Parathyroid adenoma (tissue), 2 donors: Measurements from ENCODE around the gene SDR42E1.

Source experiments
- H2AFZ ChIP-seq: fragments of 300-600 bp; sonication (generic); one replicate; pipeline ENCODE4 v1.7.0; 2017; ENCODE audit warnings: antibody characterized with exemption, mild to moderate bottlenecking
- H3K27ac ChIP-seq: fragments of 300-600 bp; sonication (generic); one replicate; pipeline ENCODE4 v1.7.0; 2017
- H3K27me3 ChIP-seq: fragments of 300-600 bp; sonication (generic); one replicate; pipeline ENCODE4 v1.7.0; 2017; ENCODE audit warnings: low read length; ENCODE audit not compliant: control insufficient read depth, insufficient read depth
- H3K36me3 ChIP-seq: fragments of 300-600 bp; sonication (generic); one replicate; pipeline ENCODE4 v1.7.0; 2017; ENCODE audit warnings: low read length; ENCODE audit not compliant: control insufficient read depth, insufficient read depth
- H3K4me1 ChIP-seq: fragments of 300-600 bp; sonication (generic); one replicate; pipeline ENCODE4 v1.7.0; 2017; ENCODE audit warnings: control low read depth
- H3K4me2 ChIP-seq: fragments of 300-600 bp; sonication (generic); one replicate; pipeline ENCODE4 v1.7.0; 2017; ENCODE audit warnings: low read length
- H3K4me3 ChIP-seq: fragments of 300-600 bp; sonication (generic); one replicate; pipeline ENCODE4 v1.7.0; 2017; ENCODE audit warnings: low read depth, low read length
- H3K79me2 ChIP-seq: fragments of 300-600 bp; sonication (generic); one replicate; pipeline ENCODE4 v1.7.0; 2017; ENCODE audit warnings: control low read depth
- H3K9ac ChIP-seq: fragments of 300-600 bp; sonication (generic); one replicate; pipeline ENCODE4 v1.7.0; 2017; ENCODE audit warnings: mild to moderate bottlenecking
- H3K9me3 ChIP-seq: fragments of 300-600 bp; sonication (generic); one replicate; pipeline ENCODE4 v1.7.0; 2017; ENCODE audit warnings: low read length; ENCODE audit not compliant: control insufficient read depth
- CTCF ChIP-seq: fragments of 300-600 bp; sonication (generic); IDR thresholded peaks from one replicate; pipeline ENCODE4 v1.7.0; 2017; ENCODE audit warnings: antibody characterized with exemption, mild to moderate bottlenecking
- donor health status: primary hyperparathyroidism.

SDR42E1 gene

DNA sequence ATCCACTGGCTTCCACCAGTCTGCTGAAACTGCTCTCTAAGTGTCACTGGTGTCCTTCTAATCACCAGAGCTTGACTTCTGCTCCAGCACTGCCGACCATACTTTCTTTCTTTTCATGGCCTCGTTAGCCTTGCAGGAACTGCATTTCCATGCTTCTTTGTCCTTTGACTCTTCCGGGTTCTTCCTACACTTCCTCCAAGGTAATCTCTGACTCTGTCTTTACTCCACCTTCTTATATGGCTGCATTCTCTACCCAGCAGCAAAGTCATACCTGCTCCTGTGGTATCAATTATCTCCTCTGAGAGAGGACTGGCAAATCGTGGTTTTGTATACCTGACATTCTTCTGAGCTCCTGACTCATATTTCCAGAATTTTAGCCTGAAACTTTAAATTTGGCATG, 30.3 kb upstream of the SDR42E1 start:
- no peaks in the 10 kb centered on the region for H3K4me1 ChIP-seq
- no peak overlapping the region for H2AFZ ChIP-seq
- no peaks in the 10 kb centered on the region for H3K36me3 ChIP-seq
- H3K9ac ChIP-seq = no peak overlapping the region
- TF ChIP-seq CTCF = no peak
- no peak overlapping the region for H3K4me3 ChIP-seq
- H3K4me2 ChIP-seq = no peak overlapping the region
- H3K27me3 ChIP-seq = no peaks in the 10 kb centered on the region
- H3K27ac ChIP-seq = no peak overlapping the region
- no peaks in the 10 kb centered on the region for H3K79me2 ChIP-seq
- no peaks in the 10 kb centered on the region for H3K9me3 ChIP-seq

DNA sequence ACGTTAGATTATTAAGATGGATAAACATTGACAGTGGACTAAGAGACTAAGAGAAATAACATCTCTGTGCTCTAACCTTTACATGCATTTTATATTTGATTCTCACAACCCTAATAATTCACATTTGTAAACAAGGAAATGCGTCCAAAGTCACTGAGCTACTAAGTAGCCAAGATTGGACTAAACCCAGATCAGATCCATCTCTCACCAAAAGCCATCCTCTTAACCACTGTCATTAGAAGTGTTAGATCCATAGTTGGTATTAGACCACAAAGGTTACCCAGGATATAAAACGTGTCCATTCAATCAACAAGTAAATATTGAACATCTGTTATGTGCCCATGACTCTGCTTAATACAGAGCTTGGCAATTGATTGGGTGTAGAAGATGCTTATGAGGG, 29.0 kb upstream of the SDR42E1 start:
- Histone ChIP-seq H3K36me3 (no peaks in the 10 kb centered on the region), H3K4me2 (no peak overlapping the region), H3K27me3 (no peaks in the 10 kb centered on the region), H3K9me3 (no peaks in the 10 kb centered on the region), H3K9ac (no peak overlapping the region), H3K27ac (no peak overlapping the region), H3K4me1 (no peaks in the 10 kb centered on the region), H3K79me2 (no peaks in the 10 kb centered on the region), H3K4me3 (no peak overlapping the region), H2AFZ (no peak overlapping the region)
- no peak for TF ChIP-seq CTCF

DNA sequence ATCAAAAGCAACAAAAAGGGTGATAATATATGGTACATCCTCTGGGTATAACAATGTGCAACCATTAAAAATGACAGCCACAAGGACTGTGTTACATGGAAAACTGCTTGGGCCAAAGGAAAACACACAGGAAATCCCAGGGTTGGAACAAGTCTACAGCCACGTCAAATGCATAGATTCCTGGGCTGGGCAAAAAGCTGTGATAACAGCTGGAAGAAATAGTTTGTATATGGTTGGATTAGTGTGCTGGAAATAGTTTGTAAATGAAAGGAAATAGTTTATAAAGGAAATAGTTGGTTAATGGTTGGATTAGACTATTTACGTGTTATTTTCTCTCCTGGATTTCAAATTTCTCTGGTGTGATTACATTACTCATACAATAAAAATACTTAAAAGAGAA, 26.4 kb upstream of the SDR42E1 start:
- Histone ChIP-seq H3K79me2 (no peaks in the 10 kb centered on the region), H3K4me2 (no peak overlapping the region), H3K4me3 (no peak overlapping the region), H2AFZ (no peak overlapping the region), H3K9ac (no peak overlapping the region), H3K4me1 (no peaks in the 10 kb centered on the region), H3K27ac (no peak overlapping the region), H3K27me3 (no peaks in the 10 kb centered on the region), H3K9me3 (no peaks in the 10 kb centered on the region), H3K36me3 (no peaks in the 10 kb centered on the region)
- no peak for TF ChIP-seq CTCF

DNA sequence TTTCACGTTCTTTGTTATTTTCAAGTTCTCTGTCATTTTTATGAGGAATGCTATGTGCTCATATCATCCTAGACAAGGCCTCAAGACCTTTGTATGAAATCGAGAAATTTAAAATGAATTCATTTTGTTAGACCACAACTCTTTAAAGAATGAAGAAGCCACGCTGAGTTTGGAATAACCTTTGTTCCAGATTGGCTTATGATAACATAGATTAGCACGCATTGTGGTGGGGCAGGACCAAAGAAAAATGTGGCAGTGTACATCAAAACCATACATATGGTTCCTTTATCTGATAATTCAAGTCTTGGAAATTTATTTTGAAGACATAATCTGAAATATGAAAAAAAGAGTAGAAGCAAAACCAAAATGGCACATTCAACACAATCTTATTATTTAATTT, 26.0 kb upstream of the SDR42E1 start:
- Histone ChIP-seq H3K27ac (no peak overlapping the region), H3K27me3 (no peaks in the 10 kb centered on the region), H3K4me1 (no peaks in the 10 kb centered on the region), H3K4me3 (no peak overlapping the region), H3K36me3 (no peaks in the 10 kb centered on the region), H3K4me2 (no peak overlapping the region), H3K79me2 (no peaks in the 10 kb centered on the region), H2AFZ (no peak overlapping the region), H3K9ac (no peak overlapping the region), H3K9me3 (no peaks in the 10 kb centered on the region)
- TF ChIP-seq CTCF = no peak

GRCh38 chr16:82034981-82035612, 23.8 kb upstream of the SDR42E1 start, which contains the start of gene HSD17B2:
Gene HSD17B2 (plus strand): TSS chr16:82035253. CDS start chr16:82035425, 172 bp downstream.
- Histone ChIP-seq H3K4me2 (no peak within 1 kb of the TSS), H3K36me3 (no peaks in the 10 kb centered on the region), H3K79me2 (no peaks in the 10 kb centered on the region), H3K4me3 (no peak within 1 kb of the TSS), H2AFZ (no peak within 1 kb of the TSS), H3K9me3 (no peaks in the 10 kb centered on the region), H3K27me3 (no peaks in the 10 kb centered on the region), H3K4me1 (no peaks in the 10 kb centered on the region), H3K27ac (no peak within 1 kb of the TSS), H3K9ac (no peak within 1 kb of the TSS)
- TF ChIP-seq CTCF = no peak
